ENCODE results near the gene TBC1D7.

TBC1D7 gene

GRCh38 chr6:13369591-13369990, 41.3 kb upstream of the TBC1D7 start:
- H3K36me3 ChIP-seq (ENCODE audit: control insufficient read depth in 2 of 2, insufficient read depth in 2 of 2, low read length in 2 of 2): peaks cover 0 to 4% of the 10 kb centered on the region in 2 donors
- no peak overlapping the region for H3K27ac ChIP-seq (ENCODE audit: low read depth in 2 of 2, low read length in 2 of 2)
- no peak overlapping the region for H3K4me3 ChIP-seq (ENCODE audit: low read length in 2 of 2)
- H3K27me3 ChIP-seq (ENCODE audit: control insufficient read depth in 2 of 2, insufficient read depth in 2 of 2, low read length in 2 of 2): no peaks in the 10 kb centered on the region
- no peaks in the 10 kb centered on the region for H3K4me1 ChIP-seq (ENCODE audit: control insufficient read depth in 2 of 2, insufficient read depth in 2 of 2, low read length in 2 of 2)
- H3K9ac ChIP-seq (ENCODE audit: low read depth in 1 of 2, low read length in 2 of 2): no peak overlapping the region
- no peaks in the 10 kb centered on the region for H3K9me3 ChIP-seq (ENCODE audit: control insufficient read depth in 2 of 2, low read length in 2 of 2)

GRCh38 chr6:13368731-13369115, 40.4 kb upstream of the TBC1D7 start:
- H3K9me3 ChIP-seq (ENCODE audit: control insufficient read depth in 2 of 2, low read length in 2 of 2): no peaks in the 10 kb centered on the region
- H3K9ac ChIP-seq (ENCODE audit: low read depth in 1 of 2, low read length in 2 of 2): no peak overlapping the region
- no peaks in the 10 kb centered on the region for H3K4me1 ChIP-seq (ENCODE audit: control insufficient read depth in 2 of 2, insufficient read depth in 2 of 2, low read length in 2 of 2)
- H3K27ac ChIP-seq (ENCODE audit: low read depth in 2 of 2, low read length in 2 of 2): no peak overlapping the region
- no peaks in the 10 kb centered on the region for H3K27me3 ChIP-seq (ENCODE audit: control insufficient read depth in 2 of 2, insufficient read depth in 2 of 2, low read length in 2 of 2)
- no peak overlapping the region for H3K4me3 ChIP-seq (ENCODE audit: low read length in 2 of 2)
- H3K36me3 ChIP-seq (ENCODE audit: control insufficient read depth in 2 of 2, insufficient read depth in 2 of 2, low read length in 2 of 2): peaks cover 0 to 4% of the 10 kb centered on the region in 2 donors

- Histone ChIP-seq H3K4me1 (ENCODE audit: control insufficient read depth in 2 of 2, insufficient read depth in 2 of 2, low read length in 2 of 2) (no peaks in the 10 kb centered on the region), H3K9me3 (ENCODE audit: control insufficient read depth in 2 of 2, low read length in 2 of 2) (no peaks in the 10 kb centered on the region), H3K9ac (ENCODE audit: low read depth in 1 of 2, low read length in 2 of 2) (no peak overlapping the region), H3K27me3 (ENCODE audit: control insufficient read depth in 2 of 2, insufficient read depth in 2 of 2, low read length in 2 of 2) (no peaks in the 10 kb centered on the region), H3K36me3 (ENCODE audit: control insufficient read depth in 2 of 2, insufficient read depth in 2 of 2, low read length in 2 of 2) (peaks cover 0 to 4% of the 10 kb centered on the region in 2 donors), H3K4me3 (ENCODE audit: low read length in 2 of 2) (no peak overlapping the region), H3K27ac (ENCODE audit: low read depth in 2 of 2, low read length in 2 of 2) (no peak overlapping the region)
Measured at GRCh38 chr6:13368079-13368730, 39.9 kb upstream of the TBC1D7 start.

- H3K9ac ChIP-seq (ENCODE audit: low read depth in 1 of 2, low read length in 2 of 2): no peak overlapping the region
- no peaks in the 10 kb centered on the region for H3K4me1 ChIP-seq (ENCODE audit: control insufficient read depth in 2 of 2, insufficient read depth in 2 of 2, low read length in 2 of 2)
- peaks cover 0 to 6% of the 10 kb centered on the region in 2 donors for H3K36me3 ChIP-seq (ENCODE audit: control insufficient read depth in 2 of 2, insufficient read depth in 2 of 2, low read length in 2 of 2)
- no peaks in the 10 kb centered on the region for H3K9me3 ChIP-seq (ENCODE audit: control insufficient read depth in 2 of 2, low read length in 2 of 2)
- H3K4me3 ChIP-seq (ENCODE audit: low read length in 2 of 2): no peak overlapping the region
- no peak overlapping the region for H3K27ac ChIP-seq (ENCODE audit: low read depth in 2 of 2, low read length in 2 of 2)
- no peaks in the 10 kb centered on the region for H3K27me3 ChIP-seq (ENCODE audit: control insufficient read depth in 2 of 2, insufficient read depth in 2 of 2, low read length in 2 of 2)
Measured at GRCh38 chr6:13367396-13367795, 39.1 kb upstream of the TBC1D7 start.

DNA sequence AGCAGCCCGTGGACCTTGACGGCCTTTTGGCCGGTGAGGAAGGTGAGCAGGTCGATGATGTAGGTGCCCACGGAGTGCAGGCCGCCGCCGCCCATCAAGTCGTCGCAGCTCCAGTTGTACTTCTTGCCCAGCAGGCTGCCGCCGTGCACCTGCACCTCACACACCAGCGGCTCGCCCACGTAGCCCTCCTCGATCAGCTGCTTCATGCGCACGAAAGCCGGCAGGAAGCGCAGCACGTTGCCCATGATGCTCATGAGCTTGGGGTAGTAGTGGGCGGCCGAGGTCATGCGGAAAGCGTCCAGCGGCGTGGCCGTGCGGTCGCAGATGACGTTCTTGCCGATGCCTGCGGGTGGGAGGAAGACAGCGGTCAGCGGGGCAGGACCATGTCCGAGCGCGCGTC, 37.0 kb upstream of the TBC1D7 start:
- Histone ChIP-seq H3K9ac (ENCODE audit: low read depth in 1 of 2, low read length in 2 of 2) (no peak overlapping the region), H3K9me3 (ENCODE audit: control insufficient read depth in 2 of 2, low read length in 2 of 2) (no peaks in the 10 kb centered on the region), H3K27me3 (ENCODE audit: control insufficient read depth in 2 of 2, insufficient read depth in 2 of 2, low read length in 2 of 2) (no peaks in the 10 kb centered on the region), H3K4me3 (ENCODE audit: low read length in 2 of 2) (no peak overlapping the region), H3K4me1 (ENCODE audit: control insufficient read depth in 2 of 2, insufficient read depth in 2 of 2, low read length in 2 of 2) (no peaks in the 10 kb centered on the region), H3K36me3 (ENCODE audit: control insufficient read depth in 2 of 2, insufficient read depth in 2 of 2, low read length in 2 of 2) (peaks cover 0 to 6% of the 10 kb centered on the region in 2 donors), H3K27ac (ENCODE audit: low read depth in 2 of 2, low read length in 2 of 2) (no peak overlapping the region)

DNA sequence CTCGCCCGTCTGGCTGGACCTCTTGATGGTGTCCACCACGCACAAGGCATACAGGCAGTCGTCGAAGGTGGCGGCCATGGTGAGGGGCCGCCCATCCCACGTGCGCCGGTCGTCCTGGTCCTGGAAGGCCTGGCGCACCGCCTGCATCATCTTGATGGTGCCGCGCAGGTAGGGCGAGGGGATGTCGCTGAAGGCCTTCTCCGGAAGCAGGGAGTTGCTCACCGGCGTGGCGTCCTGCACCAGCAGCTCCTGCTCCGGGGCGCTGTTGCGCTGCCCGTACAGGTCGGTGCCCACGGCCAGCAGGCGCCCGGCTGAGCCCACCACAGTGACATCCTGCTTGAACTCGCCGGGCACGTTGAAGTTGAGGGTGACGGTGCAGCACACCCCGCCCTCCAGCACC, 36.5 kb upstream of the TBC1D7 start:
- H3K27ac ChIP-seq (ENCODE audit: low read depth in 2 of 2, low read length in 2 of 2): no peak overlapping the region
- H3K9me3 ChIP-seq (ENCODE audit: control insufficient read depth in 2 of 2, low read length in 2 of 2): no peaks in the 10 kb centered on the region
- no peak overlapping the region for H3K4me3 ChIP-seq (ENCODE audit: low read length in 2 of 2)
- no peaks in the 10 kb centered on the region for H3K27me3 ChIP-seq (ENCODE audit: control insufficient read depth in 2 of 2, insufficient read depth in 2 of 2, low read length in 2 of 2)
- H3K4me1 ChIP-seq (ENCODE audit: control insufficient read depth in 2 of 2, insufficient read depth in 2 of 2, low read length in 2 of 2): no peaks in the 10 kb centered on the region
- H3K9ac ChIP-seq (ENCODE audit: low read depth in 1 of 2, low read length in 2 of 2): no peak overlapping the region
- H3K36me3 ChIP-seq (ENCODE audit: control insufficient read depth in 2 of 2, insufficient read depth in 2 of 2, low read length in 2 of 2): peaks cover 0 to 6% of the 10 kb centered on the region in 2 donors

- Histone ChIP-seq H3K9ac (ENCODE audit: low read depth in 1 of 2, low read length in 2 of 2) (no peak overlapping the region), H3K4me1 (ENCODE audit: control insufficient read depth in 2 of 2, insufficient read depth in 2 of 2, low read length in 2 of 2) (no peaks in the 10 kb centered on the region), H3K27me3 (ENCODE audit: control insufficient read depth in 2 of 2, insufficient read depth in 2 of 2, low read length in 2 of 2) (no peaks in the 10 kb centered on the region), H3K27ac (ENCODE audit: low read depth in 2 of 2, low read length in 2 of 2) (no peak overlapping the region), H3K4me3 (ENCODE audit: low read length in 2 of 2) (no peak overlapping the region), H3K36me3 (ENCODE audit: control insufficient read depth in 2 of 2, insufficient read depth in 2 of 2, low read length in 2 of 2) (peaks cover 0 to 6% of the 10 kb centered on the region in 2 donors), H3K9me3 (ENCODE audit: control insufficient read depth in 2 of 2, low read length in 2 of 2) (no peaks in the 10 kb centered on the region)
Measured at GRCh38 chr6:13362412-13362811, 34.1 kb upstream of the TBC1D7 start.

GRCh38 chr6:13360671-13361540, 32.6 kb upstream of the TBC1D7 start:
- H3K27ac ChIP-seq (ENCODE audit: low read depth in 2 of 2, low read length in 2 of 2): no peak overlapping the region
- H3K4me3 ChIP-seq (ENCODE audit: low read length in 2 of 2): no peak overlapping the region
- peaks cover 0 to 6% of the 10 kb centered on the region in 2 donors for H3K36me3 ChIP-seq (ENCODE audit: control insufficient read depth in 2 of 2, insufficient read depth in 2 of 2, low read length in 2 of 2)
- no peaks in the 10 kb centered on the region for H3K27me3 ChIP-seq (ENCODE audit: control insufficient read depth in 2 of 2, insufficient read depth in 2 of 2, low read length in 2 of 2)
- no peaks in the 10 kb centered on the region for H3K9me3 ChIP-seq (ENCODE audit: control insufficient read depth in 2 of 2, low read length in 2 of 2)
- no peaks in the 10 kb centered on the region for H3K4me1 ChIP-seq (ENCODE audit: control insufficient read depth in 2 of 2, insufficient read depth in 2 of 2, low read length in 2 of 2)
- H3K9ac ChIP-seq (ENCODE audit: low read depth in 1 of 2, low read length in 2 of 2): no peak overlapping the region

DNA sequence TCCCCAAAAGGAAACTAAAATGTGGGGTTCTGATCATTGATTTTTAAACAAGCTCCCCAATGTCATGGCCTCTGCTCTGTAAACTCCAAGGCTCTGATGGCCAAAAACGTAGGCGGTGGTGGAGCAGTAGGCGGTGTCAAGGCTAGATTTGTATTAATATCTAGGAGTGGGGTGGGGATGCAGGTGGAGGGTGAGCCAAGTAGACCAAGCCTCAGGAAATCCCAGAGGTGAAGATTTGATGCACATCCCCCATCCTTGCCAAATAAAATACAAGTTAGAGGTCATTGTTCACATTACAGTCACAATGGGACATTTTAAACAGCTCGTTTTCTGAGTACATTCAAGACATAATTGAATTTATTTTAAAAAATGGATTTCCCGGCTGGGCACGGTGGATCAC, 30.9 kb upstream of the TBC1D7 start:
- peaks cover 6 to 7% of the 10 kb centered on the region in 2 donors for H3K4me1 ChIP-seq (ENCODE audit: control insufficient read depth in 2 of 2, insufficient read depth in 2 of 2, low read length in 2 of 2)
- no peaks in the 10 kb centered on the region for H3K27me3 ChIP-seq (ENCODE audit: control insufficient read depth in 2 of 2, insufficient read depth in 2 of 2, low read length in 2 of 2)
- H3K27ac ChIP-seq (ENCODE audit: low read depth in 2 of 2, low read length in 2 of 2): no peak overlapping the region
- H3K4me3 ChIP-seq (ENCODE audit: low read length in 2 of 2): no peak overlapping the region
- peaks cover 0 to 2% of the 10 kb centered on the region in 2 donors for H3K36me3 ChIP-seq (ENCODE audit: control insufficient read depth in 2 of 2, insufficient read depth in 2 of 2, low read length in 2 of 2)
- H3K9ac ChIP-seq (ENCODE audit: low read depth in 1 of 2, low read length in 2 of 2): no peak overlapping the region
- H3K9me3 ChIP-seq (ENCODE audit: control insufficient read depth in 2 of 2, low read length in 2 of 2): no peaks in the 10 kb centered on the region

GRCh38 chr6:13358511-13358910, 30.2 kb upstream of the TBC1D7 start:
- Histone ChIP-seq H3K36me3 (ENCODE audit: control insufficient read depth in 2 of 2, insufficient read depth in 2 of 2, low read length in 2 of 2) (peaks cover 0 to 2% of the 10 kb centered on the region in 2 donors), H3K4me3 (ENCODE audit: low read length in 2 of 2) (no peak overlapping the region), H3K9me3 (ENCODE audit: control insufficient read depth in 2 of 2, low read length in 2 of 2) (no peaks in the 10 kb centered on the region), H3K4me1 (ENCODE audit: control insufficient read depth in 2 of 2, insufficient read depth in 2 of 2, low read length in 2 of 2) (peaks cover 6 to 7% of the 10 kb centered on the region in 2 donors), H3K27me3 (ENCODE audit: control insufficient read depth in 2 of 2, insufficient read depth in 2 of 2, low read length in 2 of 2) (no peaks in the 10 kb centered on the region), H3K27ac (ENCODE audit: low read depth in 2 of 2, low read length in 2 of 2) (no peak overlapping the region), H3K9ac (ENCODE audit: low read depth in 1 of 2, low read length in 2 of 2) (no peak overlapping the region)

Data from mucosa of rectum (tissue), 2 donors.